Neuronal stem cell (in vitro differentiated cells): ENCODE measurements around the gene SLC2A9.

ENCODE experiments used
- DNase-seq: peaks from one replicate; pipeline ENCODE4 v3.0.0-alpha.2; 2013; ENCODE audit warnings: low spot score
- H2AFZ ChIP-seq: one replicate; pipeline ENCODE4 v1.6.1; 2013; ENCODE audit warnings: mild to moderate bottlenecking, low read length, inconsistent platforms
- H2AK5ac ChIP-seq: 2 replicates; pipeline ENCODE4 v1.6.1; 2013; ENCODE audit warnings: low read depth, mild to moderate bottlenecking, inconsistent platforms, low read length, moderate library complexity, mixed read lengths
- H2BK120ac ChIP-seq: 2 replicates; pipeline ENCODE4 v1.6.1; 2013; ENCODE audit warnings: low read depth, mild to moderate bottlenecking, inconsistent platforms, low read length, moderate library complexity, mixed read lengths
- H2BK12ac ChIP-seq: one replicate; pipeline ENCODE4 v1.6.1; 2013; ENCODE audit warnings: low read length, inconsistent platforms
- H2BK15ac ChIP-seq: 2 replicates; pipeline ENCODE4 v1.6.1; 2013; ENCODE audit warnings: mild to moderate bottlenecking, low read length, inconsistent platforms, mixed read lengths
- H2BK5ac ChIP-seq: one replicate; pipeline ENCODE4 v1.6.1; 2013; ENCODE audit warnings: inconsistent platforms, mild to moderate bottlenecking, low read length, moderate library complexity
- H3K14ac ChIP-seq: one replicate; pipeline ENCODE4 v1.6.1; 2013; ENCODE audit warnings: low read length, inconsistent platforms
- H3K18ac ChIP-seq: 2 replicates; pipeline ENCODE4 v1.6.1; 2013; ENCODE audit warnings: low read length, inconsistent platforms
- H3K23ac ChIP-seq: 2 replicates; pipeline ENCODE4 v1.6.1; 2013; ENCODE audit warnings: low read depth, mild to moderate bottlenecking, mixed read lengths, low read length, inconsistent platforms; ENCODE audit not compliant: poor library complexity
- H3K27ac ChIP-seq: replicated peaks from 3 replicates; pipeline ENCODE4 v1.5.1; 2013; ENCODE audit warnings: low read length, inconsistent platforms
- H3K27me3 ChIP-seq, 3 experiments: 2 replicates each; pipeline ENCODE4 v1.6.1; 2013; ENCODE audit warnings: low read length in 3 of 3, mild to moderate bottlenecking in 2 of 3, inconsistent platforms in 1 of 3, low read depth in 1 of 3, mixed read lengths in 1 of 3, moderate library complexity in 1 of 3; ENCODE audit not compliant: control insufficient read depth in 3 of 3, insufficient read depth in 3 of 3
- H3K36me3 ChIP-seq, 2 donors: replicated peaks in 1 of 2; 2 replicates each; pipeline ENCODE4 v1.6.1; 2013; ENCODE audit warnings: low read length in 2 of 2; ENCODE audit not compliant: control insufficient read depth in 2 of 2, insufficient read depth in 2 of 2
- H3K4ac ChIP-seq: 2 replicates; pipeline ENCODE4 v1.6.1; 2013; ENCODE audit warnings: inconsistent platforms, mild to moderate bottlenecking, low read length, moderate library complexity
- H3K4me1 ChIP-seq, 2 donors: 1 replicate in 1 of 2; 2 replicates in 1 of 2; pipeline ENCODE4 v1.6.1; 2013; ENCODE audit warnings: low read length in 2 of 2, low read depth in 1 of 2; ENCODE audit not compliant: control insufficient read depth in 2 of 2, insufficient read depth in 1 of 2
- H3K4me2 ChIP-seq: one replicate; pipeline ENCODE4 v1.6.1; 2013; ENCODE audit warnings: mild to moderate bottlenecking, low read length, inconsistent platforms; ENCODE audit not compliant: insufficient read depth, poor library complexity, severe bottlenecking
- H3K4me3 ChIP-seq, 2 donors: 2 replicates each; pipeline ENCODE4 v1.5.1; 2013; ENCODE audit warnings: low read length in 2 of 2, mild to moderate bottlenecking in 2 of 2, inconsistent platforms in 1 of 2, moderate library complexity in 1 of 2
- H3K79me1 ChIP-seq: one replicate; pipeline ENCODE4 v1.6.1; 2013; ENCODE audit warnings: low read depth, mild to moderate bottlenecking, inconsistent platforms, low read length, moderate library complexity
- H3K9ac ChIP-seq: one replicate; pipeline ENCODE4 v1.6.1; 2013; ENCODE audit warnings: mild to moderate bottlenecking, low read depth, low read length, inconsistent platforms; ENCODE audit not compliant: poor library complexity
- H3K9me3 ChIP-seq, 2 donors: replicated peaks in 1 of 2; 2 replicates each; pipeline versions ENCODE3 to v1.6.1; 2013; ENCODE audit warnings: low read length in 2 of 2, mild to moderate bottlenecking in 2 of 2, inconsistent platforms in 1 of 2, low read depth in 1 of 2, mixed read lengths in 1 of 2, moderate library complexity in 1 of 2; ENCODE audit not compliant: control insufficient read depth in 2 of 2, insufficient read depth in 1 of 2
- H4K8ac ChIP-seq: one replicate; pipeline ENCODE4 v1.6.1; 2013; ENCODE audit warnings: low read depth, mild to moderate bottlenecking, inconsistent platforms, low read length, moderate library complexity
- H4K91ac ChIP-seq: one replicate; pipeline ENCODE4 v1.6.1; 2013; ENCODE audit warnings: low read length, low read depth, mild to moderate bottlenecking, inconsistent platforms; ENCODE audit not compliant: poor library complexity
- WGBS, 2 donors: extraction: QIAGEN DNeasy Blood & Tissue Kit; methylation state at CpG; one replicate each; pipeline ENCODE4 v1.1.7; 2013; ENCODE audit warnings: missing lambda C conversion rate in 2 of 2, mixed read lengths in 1 of 2; ENCODE audit not compliant: insufficient read length in 2 of 2, insufficient replicate concordance in 1 of 2; ENCODE audit errors: extremely low coverage in 2 of 2; 5-methylcytosine and 5-hydroxymethylcytosine counted together

Gene SLC2A9

GRCh38 chr4:9847968-9848748, 173.1 kb downstream of the SLC2A9 start:
- H3K23ac ChIP-seq: no peak overlapping the region
- no peak overlapping the region for H3K14ac ChIP-seq
- no CpG with 5 or more reads among the region's 5 CpGs for WGBS, 2 donors
- H2AK5ac ChIP-seq: no peak overlapping the region
- no peak overlapping the region for H4K91ac ChIP-seq
- H3K27me3 ChIP-seq: no peaks in the 10 kb centered on the region
- no peaks in the 10 kb centered on the region for H3K36me3 ChIP-seq
- no peak overlapping the region for H3K27ac ChIP-seq
- no peaks in the 10 kb centered on the region for H3K4me1 ChIP-seq
- H3K18ac ChIP-seq: no peak overlapping the region
- H3K4me2 ChIP-seq: no peak overlapping the region
- no peak overlapping the region for H3K4ac ChIP-seq
- no peaks in the 10 kb centered on the region for H3K9me3 ChIP-seq
- H3K79me1 ChIP-seq: no peaks in the 10 kb centered on the region
- no peak overlapping the region for H4K8ac ChIP-seq
- no peak overlapping the region for H2BK12ac ChIP-seq
- no peak overlapping the region for H2BK5ac ChIP-seq
- H2BK120ac ChIP-seq: no peak overlapping the region
- H2AFZ ChIP-seq: no peak overlapping the region
- no peak overlapping the region for H2BK15ac ChIP-seq
- H3K4me3 ChIP-seq: no peak overlapping the region
- H3K9ac ChIP-seq: no peak overlapping the region
- no peak for DNase-seq

GRCh38 chr4:9845791-9846493, 175.4 kb downstream of the SLC2A9 start:
- no peak overlapping the region for H3K4me2 ChIP-seq
- no peak overlapping the region for H3K27ac ChIP-seq
- no peak for DNase-seq
- no peak overlapping the region for H2AFZ ChIP-seq
- no peak overlapping the region for H2BK12ac ChIP-seq
- no peak overlapping the region for H2BK15ac ChIP-seq
- WGBS, 2 donors: no CpG with 5 or more reads among the region's 9 CpGs
- no peaks in the 10 kb centered on the region for H3K9me3 ChIP-seq
- no peaks in the 10 kb centered on the region for H3K27me3 ChIP-seq
- H2BK120ac ChIP-seq: no peak overlapping the region
- H4K8ac ChIP-seq: no peak overlapping the region
- H3K4me3 ChIP-seq: no peak overlapping the region
- no peak overlapping the region for H4K91ac ChIP-seq
- no peak overlapping the region for H2BK5ac ChIP-seq
- no peaks in the 10 kb centered on the region for H3K4me1 ChIP-seq
- no peak overlapping the region for H3K4ac ChIP-seq
- no peak overlapping the region for H2AK5ac ChIP-seq
- no peaks in the 10 kb centered on the region for H3K79me1 ChIP-seq
- H3K9ac ChIP-seq: no peak overlapping the region
- H3K18ac ChIP-seq: no peak overlapping the region
- no peaks in the 10 kb centered on the region for H3K36me3 ChIP-seq
- no peak overlapping the region for H3K23ac ChIP-seq
- no peak overlapping the region for H3K14ac ChIP-seq

- no peaks in the 10 kb centered on the region for H3K4me1 ChIP-seq
- no peak overlapping the region for H4K91ac ChIP-seq
- H2BK5ac ChIP-seq: no peak overlapping the region
- H3K36me3 ChIP-seq: no peaks in the 10 kb centered on the region
- H2AK5ac ChIP-seq: no peak overlapping the region
- no peak for DNase-seq
- H3K79me1 ChIP-seq: no peaks in the 10 kb centered on the region
- H3K27me3 ChIP-seq: no peaks in the 10 kb centered on the region
- no peaks in the 10 kb centered on the region for H3K9me3 ChIP-seq
- no peak overlapping the region for H3K4me3 ChIP-seq
- H3K14ac ChIP-seq: no peak overlapping the region
- no peak overlapping the region for H2BK12ac ChIP-seq
- H3K18ac ChIP-seq: no peak overlapping the region
- H4K8ac ChIP-seq: no peak overlapping the region
- H2AFZ ChIP-seq: no peak overlapping the region
- no peak overlapping the region for H2BK15ac ChIP-seq
- no CpG with 5 or more reads among the region's 2 CpGs for WGBS, 2 donors
- no peak overlapping the region for H3K9ac ChIP-seq
- H3K27ac ChIP-seq: no peak overlapping the region
- H3K4me2 ChIP-seq: no peak overlapping the region
- no peak overlapping the region for H3K23ac ChIP-seq
- H3K4ac ChIP-seq: no peak overlapping the region
- H2BK120ac ChIP-seq: no peak overlapping the region
Measured at GRCh38 chr4:9841072-9841471, 180.2 kb downstream of the SLC2A9 start.

- Histone ChIP-seq H3K23ac (no peak overlapping the region), H3K9me3 (no peaks in the 10 kb centered on the region), H2BK12ac (no peak overlapping the region), H3K4me3 (no peak overlapping the region), H3K4me1 (no peaks in the 10 kb centered on the region), H3K79me1 (no peaks in the 10 kb centered on the region), H3K18ac (no peak overlapping the region), H2AFZ (no peak overlapping the region), H4K8ac (no peak overlapping the region), H3K27ac (no peak overlapping the region), H4K91ac (no peak overlapping the region), H3K4me2 (no peak overlapping the region), H3K36me3 (no peaks in the 10 kb centered on the region), H3K27me3 (no peaks in the 10 kb centered on the region), H2BK5ac (no peak overlapping the region), H2BK120ac (no peak overlapping the region), H3K14ac (no peak overlapping the region), H2BK15ac (no peak overlapping the region), H2AK5ac (no peak overlapping the region), H3K4ac (no peak overlapping the region), H3K9ac (no peak overlapping the region)
- DNase-seq: no peak
- WGBS, 2 donors: no CpG with 5 or more reads among the region's 5 CpGs
Measured at GRCh38 chr4:9835430-9835829, 185.9 kb downstream of the SLC2A9 start.
